CD4-positive, alpha-beta T cell treated with Interleukin-2 at 100 ng/mL for 4 hours (primary cell): ENCODE results near the gene RNF8.
A peak's percentile ranks its signal among the peaks of the same experiment; 100 is the strongest.
"Not testable (repeated sequence)": the region's sequence is repeated elsewhere in the genome, so short reads cannot be mapped to it uniquely, and the experiment has no call there.

ENCODE experiments used
- DNase-seq: peaks from one replicate; pipeline ENCODE4 v3.0.0-alpha.2; 2020; ENCODE audit warnings: low spot score

RNF8 gene, protein sequence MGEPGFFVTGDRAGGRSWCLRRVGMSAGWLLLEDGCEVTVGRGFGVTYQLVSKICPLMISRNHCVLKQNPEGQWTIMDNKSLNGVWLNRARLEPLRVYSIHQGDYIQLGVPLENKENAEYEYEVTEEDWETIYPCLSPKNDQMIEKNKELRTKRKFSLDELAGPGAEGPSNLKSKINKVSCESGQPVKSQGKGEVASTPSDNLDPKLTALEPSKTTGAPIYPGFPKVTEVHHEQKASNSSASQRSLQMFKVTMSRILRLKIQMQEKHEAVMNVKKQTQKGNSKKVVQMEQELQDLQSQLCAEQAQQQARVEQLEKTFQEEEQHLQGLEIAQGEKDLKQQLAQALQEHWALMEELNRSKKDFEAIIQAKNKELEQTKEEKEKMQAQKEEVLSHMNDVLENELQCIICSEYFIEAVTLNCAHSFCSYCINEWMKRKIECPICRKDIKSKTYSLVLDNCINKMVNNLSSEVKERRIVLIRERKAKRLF

DNA sequence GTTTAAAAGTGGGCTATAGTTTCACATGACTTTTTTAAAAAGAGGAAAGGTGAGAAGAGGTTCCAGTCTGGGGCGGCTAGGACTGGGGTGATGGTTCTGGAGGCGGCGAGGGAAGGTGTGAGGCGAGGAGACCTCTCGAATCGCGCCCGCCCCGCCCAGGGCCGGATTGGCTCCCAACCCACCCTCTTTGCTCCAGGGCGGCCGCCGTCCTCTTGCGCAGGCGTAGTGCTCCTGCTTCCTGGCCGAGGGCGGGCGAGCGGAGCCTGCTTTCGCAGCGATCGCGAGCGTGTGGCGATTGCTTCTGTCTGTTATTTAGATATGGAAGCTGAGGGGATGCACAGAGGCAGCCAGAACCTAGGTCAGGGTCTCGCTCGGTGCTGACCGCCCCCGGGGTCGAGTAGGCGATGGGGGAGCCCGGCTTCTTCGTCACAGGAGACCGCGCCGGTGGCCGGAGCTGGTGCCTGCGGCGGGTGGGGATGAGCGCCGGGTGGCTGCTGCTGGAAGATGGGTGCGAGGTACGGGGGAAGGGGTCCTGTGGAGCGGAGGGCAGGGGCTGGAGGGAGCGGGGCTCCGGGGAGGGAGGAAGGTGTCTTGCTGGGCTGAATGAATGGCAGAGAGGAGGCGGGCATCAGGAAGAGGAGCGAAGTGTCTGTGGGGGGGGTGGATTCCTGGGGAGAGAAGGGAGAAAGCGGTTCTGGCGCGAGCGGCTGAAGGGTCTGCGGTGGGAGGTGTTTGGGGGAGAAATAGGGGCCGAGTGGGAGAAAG lies at the start of gene RNF8:
Gene RNF8, plus strand, starts transcription at position 223 of the 765 bp plus-strand sequence. Its CDS starts 182 bp downstream, at position 405.
- DNase-seq, result peak; percentile 90

DNA sequence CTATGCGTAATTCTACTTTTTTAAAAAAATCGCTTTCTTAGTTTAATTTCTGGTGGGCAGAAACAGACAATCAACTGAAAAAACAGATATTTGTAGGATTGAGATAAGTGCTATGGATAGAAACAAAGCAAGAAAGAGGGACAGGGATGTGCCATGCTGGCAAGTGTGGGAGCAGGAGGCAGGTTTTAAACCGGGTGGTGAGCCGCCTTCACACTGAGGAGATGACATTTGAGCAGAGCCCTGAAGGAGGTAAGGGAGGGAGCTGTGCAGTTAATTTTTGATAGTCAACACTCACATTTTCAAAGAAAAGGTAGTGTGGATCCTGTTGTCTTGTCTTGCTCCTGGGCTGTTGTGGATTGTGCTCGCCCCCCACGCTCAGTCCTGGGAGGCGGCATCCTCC lies 49.0 kb upstream of the RNF8 start:
- no peak for DNase-seq

DNA sequence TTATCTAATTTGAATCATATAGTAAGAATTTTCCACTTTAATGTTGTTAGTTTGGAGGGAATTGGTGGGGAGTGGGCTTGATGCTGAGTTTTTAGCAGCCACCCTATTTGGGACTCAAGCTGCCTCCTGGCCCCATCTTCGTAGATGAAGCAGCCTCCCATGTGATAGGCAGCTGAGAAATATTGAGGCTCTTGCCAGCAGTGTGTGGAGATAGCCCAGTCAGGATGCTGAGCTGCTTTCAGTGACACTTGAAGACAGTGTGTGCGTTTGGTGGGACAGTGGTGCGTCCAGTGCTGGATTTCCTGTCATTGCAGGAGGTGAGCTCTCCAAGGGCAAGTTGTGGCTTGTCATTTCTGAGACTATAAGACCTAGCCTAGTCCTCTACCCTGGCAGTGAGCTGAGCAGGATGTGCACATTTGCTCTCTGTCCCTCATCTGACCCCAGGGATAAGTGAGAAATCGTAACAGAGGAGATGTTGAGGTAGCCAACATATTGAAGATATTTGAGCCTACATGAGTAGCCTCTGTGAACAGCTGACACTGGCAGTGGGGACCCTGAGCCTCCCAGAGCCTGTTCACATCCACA lies 47.9 kb upstream of the RNF8 start:
- DNase-seq, result no peak

DNA sequence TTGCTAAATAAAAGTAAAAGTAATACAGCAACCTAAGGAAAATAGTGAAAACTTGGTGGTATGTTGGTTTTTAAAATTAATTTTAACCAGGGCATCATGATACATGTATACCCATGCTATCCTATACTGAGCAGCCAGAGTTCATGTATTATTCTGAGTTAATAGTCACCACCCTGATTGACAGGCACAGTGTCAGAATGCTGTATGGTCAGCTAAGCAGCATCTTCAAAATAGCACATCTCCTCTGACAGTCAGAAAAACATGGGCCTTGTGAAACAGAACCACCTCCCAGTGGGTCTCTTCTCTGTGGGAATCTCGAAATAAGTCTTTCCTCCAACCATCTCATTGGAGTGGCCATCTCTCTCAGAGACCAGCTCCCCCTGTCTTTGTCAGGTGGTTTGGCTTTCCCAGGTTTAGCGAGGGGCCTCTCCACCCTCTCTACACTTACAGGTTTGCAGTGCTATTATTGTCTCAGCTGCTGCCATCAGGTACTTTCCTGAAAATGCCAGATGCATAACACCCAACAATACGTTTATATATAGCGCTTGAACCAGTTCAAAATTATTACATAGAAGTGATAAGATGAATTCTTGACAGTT lies 47.1 kb upstream of the RNF8 start:
- DNase-seq, result no peak

DNA sequence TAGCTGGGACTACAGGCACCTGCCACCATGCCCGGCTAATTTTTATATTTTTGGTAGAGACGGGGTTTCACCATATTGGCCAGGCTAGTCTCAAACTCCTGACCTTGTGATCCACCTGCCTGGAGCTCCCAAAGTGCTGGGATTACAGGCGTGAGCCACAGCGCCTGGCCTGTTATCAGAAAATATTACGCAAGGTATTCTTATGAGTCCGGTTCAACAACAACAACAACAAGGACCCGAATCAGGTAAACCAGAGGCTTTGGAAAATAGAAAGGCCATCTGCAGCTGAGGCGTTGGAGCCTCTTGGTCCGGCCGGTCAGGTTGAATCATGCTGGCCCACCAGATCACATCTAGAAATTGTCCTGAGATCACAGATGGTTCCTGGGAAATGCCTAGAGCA lies 46.3 kb upstream of the RNF8 start:
- DNase-seq, result not testable (repeated sequence)

DNA sequence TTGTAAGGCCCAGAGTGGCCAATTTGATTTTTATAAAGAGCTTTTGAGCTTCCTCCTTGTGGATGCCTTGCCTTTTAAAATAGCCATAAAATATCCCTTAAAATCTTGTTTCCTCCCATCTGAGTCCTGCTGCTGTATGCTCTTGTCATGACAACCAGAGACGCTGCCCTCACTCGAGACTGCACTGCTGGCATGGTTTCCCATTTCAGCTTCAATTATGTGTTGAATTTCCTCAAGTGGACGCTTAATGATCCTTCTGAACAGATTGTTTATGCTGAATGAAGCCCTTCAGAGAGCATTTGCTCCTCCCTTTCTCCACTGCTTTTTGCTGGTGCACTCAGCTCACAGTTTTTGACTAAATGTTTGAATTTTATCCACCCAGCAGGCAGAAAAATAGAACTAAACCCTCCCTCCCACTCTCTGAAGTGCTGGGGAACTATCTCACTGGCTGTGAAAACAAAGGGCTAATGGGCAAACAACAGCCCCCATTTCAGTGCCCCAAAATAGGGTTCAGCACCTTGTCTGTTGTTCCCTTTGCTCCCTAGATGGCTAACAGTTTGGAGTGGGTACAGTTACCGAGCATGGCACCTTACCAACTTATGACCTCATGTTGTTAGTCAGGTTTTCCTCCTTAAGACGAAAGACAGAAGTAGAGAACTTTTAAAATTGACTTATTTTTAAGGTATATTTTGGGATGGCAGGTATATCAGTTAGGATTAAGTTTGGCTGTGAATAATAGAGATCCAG lies 45.5 kb upstream of the RNF8 start:
- no peak for DNase-seq

DNA sequence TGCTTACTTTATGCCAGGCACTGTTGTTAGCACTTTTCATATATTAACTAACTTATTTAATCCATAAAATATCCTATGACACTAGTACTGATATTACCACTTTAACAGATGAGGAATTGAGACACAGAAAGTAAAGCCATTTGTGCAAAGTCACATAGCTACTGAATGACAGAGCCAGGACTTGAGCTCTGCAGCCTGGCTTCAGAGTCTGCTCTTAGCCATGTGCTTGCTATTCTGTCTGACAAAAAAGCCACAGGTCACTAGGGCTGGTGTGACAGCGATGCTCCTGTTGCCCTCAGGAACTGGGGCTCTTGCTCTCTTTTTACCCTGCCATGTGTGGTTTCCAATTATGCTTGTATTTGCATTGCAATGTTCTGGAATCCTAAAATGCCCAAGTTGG lies 44.7 kb upstream of the RNF8 start:
- no peak for DNase-seq

DNA sequence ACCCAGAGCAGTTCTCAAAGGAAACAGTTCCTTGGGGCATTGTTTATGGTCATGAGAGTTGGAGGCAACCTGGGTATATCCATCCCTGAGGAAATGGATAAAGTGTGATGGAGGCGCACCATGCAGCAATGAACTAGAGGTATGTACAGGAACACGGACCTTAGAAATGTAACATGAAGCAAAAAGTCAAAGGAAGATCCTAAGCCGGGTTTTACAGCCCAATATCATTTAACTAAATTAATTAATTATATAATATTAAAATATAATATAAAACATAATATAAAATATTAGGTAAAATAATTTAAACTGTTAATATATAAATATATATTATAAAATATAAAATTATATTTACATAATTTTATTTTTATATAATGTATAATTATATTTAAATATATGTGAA lies 44.1 kb upstream of the RNF8 start:
- DNase-seq, result no peak

DNA sequence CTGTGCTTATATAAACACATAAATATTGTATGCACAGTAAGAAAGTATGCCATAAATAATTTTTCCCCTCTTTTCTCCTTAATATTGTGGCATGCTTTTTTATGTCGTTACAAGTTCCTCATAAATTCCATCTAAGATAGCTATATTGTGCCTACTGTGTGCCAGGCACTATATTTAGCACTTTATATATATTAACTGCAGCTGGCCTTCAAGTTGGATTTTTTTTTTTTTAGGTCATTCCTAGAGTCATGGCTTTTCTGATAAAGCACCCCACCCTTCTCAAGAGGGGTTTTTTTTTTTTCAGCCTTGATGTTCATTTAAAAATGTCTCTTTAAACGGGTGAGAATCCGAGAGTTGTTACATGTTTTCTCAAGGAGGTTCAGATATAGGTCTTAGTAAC lies 42.8 kb upstream of the RNF8 start:
- no peak for DNase-seq

DNA sequence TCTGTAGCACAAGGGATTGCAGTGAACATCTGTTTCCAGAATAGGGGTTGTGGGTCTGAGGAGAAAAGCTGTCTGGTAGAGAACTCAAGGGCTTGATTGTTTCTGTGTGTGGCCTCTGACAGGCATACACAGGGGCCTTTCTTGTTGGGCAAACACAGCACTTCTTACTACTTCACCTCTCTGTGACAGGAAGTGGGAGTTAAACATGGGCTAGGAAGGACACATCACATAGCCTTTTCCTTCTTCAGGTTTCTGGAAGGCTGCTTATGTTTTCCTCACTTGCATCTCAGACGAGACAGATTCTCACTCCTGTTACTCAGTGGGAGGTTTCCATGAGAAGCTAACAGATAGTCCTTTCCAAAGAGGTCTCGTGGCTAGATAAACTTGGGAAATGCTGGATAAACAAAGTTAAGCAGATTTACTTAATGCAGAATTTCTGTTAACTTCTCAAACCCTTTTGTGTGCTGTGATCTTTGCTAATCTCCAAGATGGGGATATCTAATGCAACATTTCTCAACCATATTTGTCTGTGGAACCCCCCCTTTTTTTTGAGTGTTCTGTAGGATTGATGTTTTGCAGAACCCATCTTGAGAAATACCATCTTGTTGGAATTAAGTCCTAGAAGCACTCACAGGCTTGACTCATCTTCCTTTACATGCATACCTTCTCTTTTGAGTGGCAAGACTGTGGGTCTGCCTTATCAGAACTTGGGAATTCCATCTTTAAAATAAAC lies 41.9 kb upstream of the RNF8 start:
- no peak for DNase-seq

DNA sequence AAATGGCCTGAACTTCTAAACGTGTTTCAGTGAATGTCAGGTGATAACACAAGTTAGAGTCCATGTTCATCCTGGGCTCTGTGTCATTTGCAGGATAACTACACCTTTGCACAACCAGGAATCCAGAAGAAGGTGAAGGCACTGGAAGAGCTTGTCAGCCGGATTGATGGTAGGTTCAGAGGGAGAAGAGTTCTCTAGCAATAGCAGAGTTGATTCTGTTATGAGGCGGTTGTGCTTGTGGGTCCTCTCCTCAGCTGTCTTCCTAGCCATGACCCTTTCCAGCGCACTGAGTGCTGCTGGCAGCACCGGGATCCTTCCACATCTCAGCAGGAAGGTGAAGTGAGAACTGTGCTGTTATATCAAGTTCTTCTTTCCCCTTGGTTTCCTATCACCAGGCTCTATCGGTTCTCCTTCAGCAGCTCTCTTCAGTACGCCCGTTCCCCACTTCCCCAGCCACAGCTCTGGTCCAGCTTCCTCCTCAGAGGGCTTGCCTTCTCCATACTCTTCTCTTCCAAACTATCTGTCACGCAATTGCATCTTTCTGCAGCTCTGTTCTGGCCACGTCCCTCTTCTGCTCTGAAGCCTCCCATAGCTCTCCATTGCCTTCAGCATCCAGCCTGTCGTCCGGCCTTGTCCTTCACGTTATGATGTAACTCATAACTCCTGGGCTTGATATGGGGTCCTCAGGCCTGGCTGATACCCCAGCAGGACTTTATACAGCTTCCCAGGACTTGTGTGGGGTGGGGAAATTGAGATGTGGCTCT lies 39.9 kb upstream of the RNF8 start:
- DNase-seq, result no peak

DNA sequence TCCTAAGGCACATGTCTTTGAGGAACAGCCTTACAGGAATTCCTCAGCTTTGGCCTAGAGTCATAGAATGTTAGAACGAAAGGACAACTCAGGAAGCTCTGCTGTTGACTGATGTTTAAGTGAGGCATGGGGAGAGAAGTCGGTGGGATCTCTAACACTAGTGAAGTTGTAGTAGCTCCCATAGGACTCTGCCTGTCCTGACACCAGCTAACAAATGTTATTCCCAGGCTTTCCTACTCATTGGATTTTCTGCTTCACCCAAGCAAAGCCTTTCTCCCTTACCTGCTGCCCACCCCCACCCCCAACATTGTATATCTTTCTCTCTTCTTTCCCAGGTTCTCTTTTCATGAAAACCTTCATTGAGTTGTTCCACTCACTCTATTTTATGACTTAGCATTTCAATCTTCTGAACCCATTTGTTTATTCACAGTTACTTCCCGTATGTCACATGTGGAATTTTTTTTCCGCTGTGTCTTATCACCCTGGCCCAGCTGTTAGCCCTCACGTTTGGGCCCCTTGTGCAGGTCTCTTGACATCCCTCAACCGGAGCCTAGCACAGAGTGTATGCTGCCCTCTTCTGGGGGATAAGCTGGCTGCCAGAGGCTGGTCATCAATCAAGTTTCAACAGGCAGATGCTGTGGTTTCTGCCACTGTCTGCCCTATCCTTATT lies 39.2 kb upstream of the RNF8 start:
- peak; percentile 38 for DNase-seq

DNA sequence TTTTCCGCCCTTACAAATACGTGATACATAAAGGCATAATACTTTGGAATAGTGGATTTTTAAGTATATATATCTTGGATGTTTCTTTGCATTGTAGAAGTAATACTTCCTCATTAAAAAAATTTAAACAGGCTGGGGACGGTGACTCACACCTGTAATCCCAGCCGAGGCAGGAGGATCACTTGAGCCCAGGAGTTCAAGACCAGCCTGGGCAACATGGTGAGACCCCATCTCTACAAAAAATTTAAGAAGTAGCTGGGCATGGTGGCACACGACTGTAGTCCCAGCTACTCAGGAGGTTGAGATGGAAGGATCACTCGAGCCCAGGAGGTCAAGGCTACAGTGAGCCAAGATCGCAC lies 38.6 kb upstream of the RNF8 start:
- DNase-seq, result no peak

DNA sequence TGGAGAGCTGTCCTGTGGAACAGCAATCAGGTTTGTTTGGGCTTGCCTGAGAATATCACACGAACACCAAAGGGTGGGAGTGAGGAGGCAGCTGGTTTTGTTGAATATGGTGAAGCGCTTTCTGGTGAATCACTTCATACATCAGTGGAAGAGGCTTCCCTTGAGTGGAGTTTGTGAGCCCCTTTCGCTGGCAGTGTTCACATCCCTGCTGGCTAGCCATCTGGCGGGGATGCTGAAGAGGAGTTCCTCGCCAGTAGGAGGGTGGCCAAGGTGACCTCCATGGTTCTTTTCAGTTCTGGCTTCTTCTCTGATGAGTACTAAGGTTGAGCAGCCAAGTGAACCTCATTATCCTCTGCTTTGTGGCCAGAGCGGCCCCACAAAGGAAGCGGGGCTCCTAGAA lies 37.7 kb upstream of the RNF8 start:
- DNase-seq, result no peak

DNA sequence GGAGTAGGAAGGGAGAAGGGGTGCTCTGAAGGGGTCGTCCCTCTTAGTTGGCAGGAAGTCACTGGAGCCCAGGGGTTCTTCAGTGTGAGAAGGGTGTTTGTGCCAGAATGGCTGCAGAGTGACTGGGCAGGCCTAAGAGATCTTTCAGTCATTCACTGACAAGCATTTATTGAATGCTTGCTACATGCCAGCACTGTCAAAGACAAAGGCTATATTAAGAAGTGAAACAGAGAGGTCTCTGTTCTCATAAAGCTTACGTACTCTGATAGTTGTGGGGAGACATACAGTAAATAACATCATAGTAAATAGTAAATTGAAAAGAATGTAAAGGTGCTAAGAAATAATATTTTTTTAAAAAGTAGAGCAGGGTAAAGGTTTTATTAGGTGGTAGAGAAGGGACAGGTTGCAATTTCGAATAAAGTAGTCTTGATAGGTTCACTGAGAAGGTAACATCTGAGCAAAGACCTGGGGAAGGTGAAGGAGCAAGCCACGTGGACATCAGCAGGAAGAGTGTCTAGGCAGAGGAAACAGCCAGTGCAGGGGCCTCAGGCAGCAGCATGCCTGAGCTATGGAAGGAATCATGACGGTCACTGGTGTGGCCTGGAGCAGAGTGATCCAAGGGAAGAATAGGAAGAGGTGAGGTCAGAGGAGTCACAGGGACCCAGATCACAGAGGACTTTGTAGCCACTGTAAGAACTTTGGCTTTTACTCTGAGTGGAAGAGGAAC lies 36.3 kb upstream of the RNF8 start:
- no peak for DNase-seq

DNA sequence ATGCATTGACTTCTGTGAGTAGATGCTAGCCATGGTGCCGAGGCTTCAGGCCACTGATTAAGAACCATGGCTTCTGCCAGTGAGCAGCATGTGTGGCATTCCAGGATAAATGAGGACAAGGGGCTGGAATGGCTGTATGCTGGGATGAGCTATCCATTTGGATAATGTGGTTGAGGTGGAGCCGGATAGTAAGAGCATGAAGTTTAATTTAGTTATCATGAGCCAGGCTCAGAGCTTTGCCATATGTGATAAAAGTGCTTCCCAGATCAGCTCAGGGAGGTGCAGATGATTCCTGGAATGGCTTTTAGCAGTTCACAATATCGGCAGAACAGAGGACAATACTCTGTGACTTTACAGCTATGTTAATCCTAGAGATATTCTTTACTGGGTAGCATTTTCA lies 34.6 kb upstream of the RNF8 start:
- no peak for DNase-seq

DNA sequence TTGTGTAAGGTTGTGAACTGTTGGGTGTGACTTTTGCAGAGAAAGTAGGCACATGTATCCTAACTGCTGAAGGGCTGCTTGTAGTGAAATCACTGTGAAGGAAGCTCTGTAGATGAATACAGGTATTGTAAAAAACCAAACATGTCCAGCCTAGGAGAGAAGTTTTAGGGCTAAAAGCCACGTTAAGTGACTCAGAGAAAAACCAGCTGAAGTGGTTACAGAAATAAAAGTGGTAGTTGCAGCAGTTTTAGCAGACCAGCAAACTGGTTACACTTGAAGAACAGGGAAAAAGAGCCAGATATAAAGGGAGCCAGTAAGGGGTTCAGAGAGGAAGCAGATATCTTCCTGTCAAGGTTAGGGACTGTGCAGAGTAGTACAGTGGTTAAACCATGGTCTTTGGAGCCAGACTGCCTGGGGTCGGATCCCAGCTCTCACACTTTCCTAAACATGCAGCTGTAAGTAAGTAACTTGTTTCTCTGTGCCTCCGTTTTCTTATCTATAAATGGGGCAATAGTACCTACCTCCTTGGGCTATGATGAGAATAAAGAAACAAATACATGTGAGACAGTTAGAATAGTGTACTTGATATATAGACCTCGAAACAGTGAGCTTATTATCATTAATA lies 33.8 kb upstream of the RNF8 start:
- DNase-seq, result no peak

DNA sequence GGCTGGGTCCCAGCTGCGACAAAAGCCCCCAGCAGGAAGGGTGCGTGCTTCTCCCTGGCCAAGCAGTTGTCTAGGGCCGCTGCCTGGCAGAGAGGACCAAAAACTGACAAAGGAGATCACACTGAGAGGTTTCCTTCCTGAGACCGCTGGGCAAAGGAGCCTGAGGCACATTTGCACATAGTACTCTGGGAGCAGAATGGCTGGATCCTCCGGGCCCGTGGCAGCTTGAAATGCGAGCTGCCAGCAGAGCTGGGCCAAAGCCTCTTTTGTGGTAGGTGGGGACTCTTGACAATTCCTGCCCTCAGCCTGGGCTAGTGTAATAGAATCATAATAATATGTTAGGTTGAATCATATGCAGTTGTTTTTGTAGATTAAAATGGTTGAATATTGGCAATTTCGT lies 33.1 kb upstream of the RNF8 start:
- no peak for DNase-seq

DNA sequence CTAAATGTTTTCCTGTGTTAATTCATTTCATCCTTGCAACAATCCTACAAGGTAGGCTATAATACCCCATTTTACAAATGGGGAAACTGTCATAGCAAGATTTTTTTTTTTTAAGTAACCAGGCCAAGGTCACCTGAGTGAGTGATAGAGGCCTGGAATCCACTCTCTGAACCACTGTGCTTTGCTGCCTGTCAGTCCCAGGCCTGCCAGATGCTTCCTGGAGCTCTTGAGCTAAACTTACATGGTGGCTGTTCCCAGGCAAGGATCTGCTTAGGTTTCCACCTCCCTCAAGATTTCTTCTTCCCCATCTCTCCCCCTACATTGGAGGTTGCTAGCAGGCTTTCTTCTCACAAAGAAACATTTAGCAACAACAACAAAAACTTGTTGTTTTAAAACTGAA lies 32.7 kb upstream of the RNF8 start:
- DNase-seq, result no peak
